OCI-LY3 (cell line): ENCODE measurements around the gene FAM184A.

Experiments
- H2AFZ ChIP-seq: fragments of 200-600, 300-600 bp; shearing (Covaris generic); 2 replicates; pipeline ENCODE4 v1.6.0; 2014; ENCODE audit warnings: antibody characterized with exemption, low read depth, low read length
- H3K27ac ChIP-seq: fragments of 200-600, 300-600 bp; sonication (generic); 2 replicates; pipeline ENCODE4 v1.5.1; 2014; ENCODE audit warnings: mild to moderate bottlenecking, low read length, moderate library complexity, mixed read lengths
- H3K27me3 ChIP-seq: fragments of 200-600, 300-600 bp; sonication (generic); 2 replicates; pipeline ENCODE4 v1.6.1; 2014; ENCODE audit warnings: low read depth, low read length, mixed read lengths
- H3K36me3 ChIP-seq: fragments of 200-600, 300-600 bp; sonication (generic); replicated peaks from 2 replicates; pipeline ENCODE3; 2014; ENCODE audit warnings: low read depth, low read length, mixed read lengths
- H3K4me1 ChIP-seq: fragments of 300-600, 200-600 bp; sonication (generic); 2 replicates; pipeline ENCODE4 v1.6.1; 2014; ENCODE audit warnings: low read length, mixed read lengths
- H3K4me2 ChIP-seq: fragments of 200-600, 300-600 bp; sonication (generic); 2 replicates; pipeline ENCODE4 v1.6.1; 2014; ENCODE audit warnings: low read length, mixed read lengths
- H3K4me3 ChIP-seq: fragments of 300-600, 200-600 bp; sonication (generic); 2 replicates; pipeline ENCODE4 v1.5.1; 2014; ENCODE audit warnings: antibody characterized with exemption, mild to moderate bottlenecking, low read length, moderate library complexity
- H3K79me2 ChIP-seq: fragments of 300-600, 200-600 bp; shearing (Covaris generic); 2 replicates; pipeline ENCODE4 v1.6.1; 2014; ENCODE audit warnings: mild to moderate bottlenecking, low read length, mixed read lengths
- H3K9ac ChIP-seq: fragments of 300-600, 200-600 bp; shearing (Covaris generic); 2 replicates; pipeline ENCODE4 v1.6.0; 2014; ENCODE audit warnings: mild to moderate bottlenecking, low read length, moderate library complexity
- H3K9me3 ChIP-seq: fragments of 200-600, 300-600 bp; shearing (Covaris generic); 2 replicates; pipeline ENCODE4 v1.6.1; 2014; ENCODE audit warnings: low read length, mixed read lengths; ENCODE audit not compliant: insufficient read depth
- H4K20me1 ChIP-seq: fragments of 200-600, 300-600 bp; sonication (generic); 2 replicates; pipeline ENCODE4 v1.6.1; 2016; ENCODE audit warnings: low read length, mixed read lengths; ENCODE audit not compliant: insufficient read depth
- CTCF ChIP-seq: fragments of 200-600, 300-600 bp; sonication (generic); IDR thresholded peaks from 2 replicates; pipeline ENCODE4 v1.5.1; 2014; ENCODE audit warnings: antibody characterized with exemption, low read length, low read depth
- EZH2phosphoT487 ChIP-seq: fragments of 200-600 bp; shearing (Covaris generic); IDR thresholded peaks from 2 replicates; pipeline ENCODE4 v1.6.1; 2018; ENCODE audit warnings: antibody characterized with exemption, mixed run types, low read depth

Gene FAM184A

DNA sequence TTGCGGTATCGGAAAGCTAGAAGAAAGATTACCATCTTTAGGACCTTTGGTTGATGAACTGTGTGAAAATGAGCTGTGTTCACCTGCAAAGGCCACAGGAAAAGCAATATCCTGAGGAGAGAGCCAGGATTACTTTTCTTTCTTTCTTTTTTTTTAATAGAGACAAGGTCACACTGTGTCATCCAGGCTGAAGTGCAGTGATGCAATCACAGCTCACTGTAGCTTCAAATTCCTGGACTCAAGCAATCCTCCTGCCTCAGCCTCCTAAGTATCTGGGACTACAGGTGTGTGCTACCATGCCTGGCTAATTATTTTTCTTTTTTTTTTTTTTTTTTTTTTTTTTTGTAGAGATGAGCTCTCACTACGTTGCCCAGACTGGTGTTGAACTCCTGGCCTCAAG is 17.2 kb downstream of the FAM184A start:
- TF ChIP-seq EZH2phosphoT487 = no peak
- no peak for TF ChIP-seq CTCF
- no peak overlapping the region for H3K4me2 ChIP-seq

GRCh38 chr6:119060255-119060907 is 18.1 kb downstream of the FAM184A start:
- TF ChIP-seq EZH2phosphoT487 (no peak), CTCF (no peak)
- Histone ChIP-seq H3K4me1 (peaks cover 7% of the 10 kb centered on the region), H3K4me2 (no peak overlapping the region), H3K9ac (no peak overlapping the region), H4K20me1 (no peaks in the 10 kb centered on the region), H2AFZ (no peak overlapping the region), H3K4me3 (no peak overlapping the region), H3K79me2 (no peaks in the 10 kb centered on the region), H3K27ac (no peak overlapping the region), H3K9me3 (no peaks in the 10 kb centered on the region), H3K36me3 (no peaks in the 10 kb centered on the region), H3K27me3 (no peaks in the 10 kb centered on the region)

More for the DNA sequence above, 17.2 kb downstream of the FAM184A start:
- H3K9me3 ChIP-seq = no peaks in the 10 kb centered on the region
- no peak overlapping the region for H3K9ac ChIP-seq
- H3K79me2 ChIP-seq = no peaks in the 10 kb centered on the region
- H2AFZ ChIP-seq = no peak overlapping the region
- H3K36me3 ChIP-seq = no peaks in the 10 kb centered on the region
- H3K4me1 ChIP-seq = peaks cover 7% of the 10 kb centered on the region
- H3K4me3 ChIP-seq = no peak overlapping the region
- no peaks in the 10 kb centered on the region for H3K27me3 ChIP-seq
- no peak overlapping the region for H3K27ac ChIP-seq
- H4K20me1 ChIP-seq = no peaks in the 10 kb centered on the region

GRCh38 chr6:119055069-119055468 is 23.4 kb downstream of the FAM184A start:
- Histone ChIP-seq H3K79me2 (no peaks in the 10 kb centered on the region), H3K4me3 (no peak overlapping the region), H3K27me3 (no peaks in the 10 kb centered on the region), H3K27ac (no peak overlapping the region), H3K4me1 (peaks cover 11% of the 10 kb centered on the region), H2AFZ (no peak overlapping the region), H3K9ac (no peak overlapping the region), H3K36me3 (no peaks in the 10 kb centered on the region), H3K4me2 (no peak overlapping the region), H4K20me1 (no peaks in the 10 kb centered on the region), H3K9me3 (no peaks in the 10 kb centered on the region)
- TF ChIP-seq CTCF (no peak), EZH2phosphoT487 (no peak)

GRCh38 chr6:119052987-119053386 is 25.5 kb downstream of the FAM184A start:
- no peak overlapping the region for H3K4me2 ChIP-seq
- no peak overlapping the region for H3K27ac ChIP-seq
- no peak overlapping the region for H3K9ac ChIP-seq
- H3K36me3 ChIP-seq = no peaks in the 10 kb centered on the region
- TF ChIP-seq CTCF (no peak), EZH2phosphoT487 (no peak)
- no peaks in the 10 kb centered on the region for H3K27me3 ChIP-seq
- H3K9me3 ChIP-seq = no peaks in the 10 kb centered on the region
- no peak overlapping the region for H3K4me3 ChIP-seq
- no peaks in the 10 kb centered on the region for H4K20me1 ChIP-seq
- no peak overlapping the region for H2AFZ ChIP-seq
- H3K4me1 ChIP-seq = peaks cover 9% of the 10 kb centered on the region
- H3K79me2 ChIP-seq = no peaks in the 10 kb centered on the region
